Lung (tissue), 12 donors: Measurements from ENCODE around the gene INO80. TPM values are rescaled to one million over a fixed set of nuclear protein-coding genes. Genes with fewer than 3 reads are reported as not detected.
"Not testable (repeated sequence)": the region's sequence is repeated elsewhere in the genome, so short reads cannot be mapped to it uniquely, and the experiment has no call there.

Experiments
- ATAC-seq: fragments of 200-7000 bp; cut with Tn5 transposase; one replicate; pipeline ENCODE4 v1.9.1; 2020; ENCODE audit warnings: moderate number of reproducible peaks; ENCODE audit not compliant: insufficient read depth, low FRiP score
- DNase-seq, 3 donors: peaks; one replicate each; pipeline ENCODE4 v3.0.0-alpha.2; 2013 to 2017
- H3K27ac ChIP-seq, 2 donors: one replicate each; pipeline ENCODE4 v1.5.1; 2013; ENCODE audit warnings: mild to moderate bottlenecking in 2 of 2, moderate library complexity in 2 of 2, control low read depth in 1 of 2, inconsistent platforms in 1 of 2, low read depth in 1 of 2, low read length in 1 of 2
- H3K27me3 ChIP-seq, 3 donors: one replicate each; pipeline ENCODE4 v1.5.1; 2013; ENCODE audit warnings: low read length in 2 of 3; ENCODE audit not compliant: control insufficient read depth in 3 of 3, insufficient read depth in 3 of 3
- H3K36me3 ChIP-seq, 4 donors: one replicate each; pipeline ENCODE4 v1.5.1; 2013; ENCODE audit warnings: low read length in 4 of 4, mild to moderate bottlenecking in 1 of 4, moderate library complexity in 1 of 4; ENCODE audit not compliant: control insufficient read depth in 4 of 4, insufficient read depth in 4 of 4
- H3K4me1 ChIP-seq, 5 donors: one replicate each; pipeline ENCODE4 v1.5.1; 2013; ENCODE audit warnings: low read length in 5 of 5, mild to moderate bottlenecking in 2 of 5, moderate library complexity in 1 of 5; ENCODE audit not compliant: control insufficient read depth in 5 of 5, insufficient read depth in 5 of 5
- H3K4me3 ChIP-seq: one replicate; pipeline ENCODE4 v1.5.1; 2013; ENCODE audit warnings: mild to moderate bottlenecking, control low read depth, moderate library complexity
- H3K9ac ChIP-seq, 2 donors: one replicate each; pipeline ENCODE4 v1.5.1; 2013; ENCODE audit warnings: low read length in 2 of 2, control low read depth in 1 of 2; ENCODE audit not compliant: insufficient read depth in 1 of 2
- H3K9me3 ChIP-seq, 4 donors: one replicate each; pipeline ENCODE4 v1.5.1; 2013; ENCODE audit warnings: low read length in 3 of 4, mild to moderate bottlenecking in 1 of 4, moderate library complexity in 1 of 4; ENCODE audit not compliant: control insufficient read depth in 4 of 4, insufficient read depth in 3 of 4
- CTCF ChIP-seq: IDR thresholded peaks from 2 replicates; pipeline ENCODE4 v1.5.1; 2012; ENCODE audit warnings: mild to moderate bottlenecking; ENCODE audit errors: control extremely low read depth, extremely low read depth
- WGBS, 2 donors: extraction: QIAGEN DNeasy Blood & Tissue Kit; methylation state at CpG; one replicate each; pipeline ENCODE4 v1.1.7; 2013; 5-methylcytosine and 5-hydroxymethylcytosine counted together
- polyA plus RNA-seq, 2 donors: library from polyadenylated mRNA; stranded (reverse); fragments of 200-250 nt; gene quantifications; one replicate each; pipeline ENCODE4 v1.2.1, GENCODE V29; 2013
- total RNA-seq, 2 donors: library from RNA; depleted of rRNA in 1 of 2; stranded (reverse); fragments of >200 nt in 1 of 2; gene quantifications; one replicate each; pipeline ENCODE4 v1.2.1, GENCODE V29; 2014 to 2021
- donor health status: control.
- donor health status: control.
- donor health status: Bipolar disorder and iron deficiency.
- donor health status: healthy.
- donor health status: DM: yes; HTN: yes; CAD: no.

The INO80 gene
- total and polyA plus RNA-seq, 4 donors: 8.0 to 50.1 (median 22.9) TPM

- H3K9me3 ChIP-seq, H3K36me3 ChIP-seq, H3K27ac ChIP-seq, H3K4me1 ChIP-seq, DNase-seq, H3K9ac ChIP-seq, H3K27me3 ChIP-seq, H3K4me3 ChIP-seq, ATAC-seq: not testable (repeated sequence)
- WGBS, 2 donors: 76 to 88% methylated on average over 6 of the region's 6 CpGs
Observed at GRCh38 chr15:41135580-41135979, 19.5 kb upstream of the INO80 start.

GRCh38 chr15:41133454-41133853 is 17.4 kb upstream of the INO80 start:
- H3K27me3 ChIP-seq: no peaks in the 10 kb centered on the region
- DNase-seq: no peak
- no peak overlapping the region for H3K9ac ChIP-seq
- peaks cover 0 to 2% (median 0%) of the 10 kb centered on the region in 4 donors for H3K9me3 ChIP-seq
- no peak for ATAC-seq
- no peak overlapping the region for H3K4me3 ChIP-seq
- TF ChIP-seq CTCF: no peak
- 86 to 92% methylated on average over 10 of the region's 10 CpGs for WGBS, 2 donors
- no peak overlapping the region for H3K27ac ChIP-seq
- H3K36me3 ChIP-seq: no peaks in the 10 kb centered on the region
- no peaks in the 10 kb centered on the region for H3K4me1 ChIP-seq

- not testable (repeated sequence) for H3K4me3 ChIP-seq, H3K27ac ChIP-seq, DNase-seq, H3K4me1 ChIP-seq, ATAC-seq, H3K9me3 ChIP-seq, H3K36me3 ChIP-seq, H3K27me3 ChIP-seq, H3K9ac ChIP-seq
- WGBS, 2 donors: 79 to 92% methylated on average over 2 of the region's 2 CpGs
Observed at GRCh38 chr15:41132094-41132493, 16.0 kb upstream of the INO80 start.

- H3K4me3 ChIP-seq: no peak overlapping the region
- DNase-seq: no peak
- H3K9me3 ChIP-seq: peaks cover 0 to 2% (median 0%) of the 10 kb centered on the region in 4 donors
- WGBS, 2 donors: 87 to 92% methylated on average over 6 of the region's 6 CpGs
- no peak for TF ChIP-seq CTCF
- no peaks in the 10 kb centered on the region for H3K4me1 ChIP-seq
- no peak overlapping the region for H3K27ac ChIP-seq
- no peaks in the 10 kb centered on the region for H3K27me3 ChIP-seq
- no peak for ATAC-seq
- no peak overlapping the region for H3K9ac ChIP-seq
- H3K36me3 ChIP-seq: no peaks in the 10 kb centered on the region
Observed at GRCh38 chr15:41128174-41128902, 12.3 kb upstream of the INO80 start.
